Measurements from ENCODE around the gene PRKCH.

The PRKCH gene

GRCh38 chr14:61531465-61532122 is 210.2 kb downstream of the PRKCH start:
- Histone ChIP-seq H3K4ac (ENCODE audit: low read length) (no peak overlapping the region), H4K8ac (ENCODE audit: low read depth, low read length) (no peak overlapping the region), H2BK15ac (ENCODE audit: low read length) (no peak overlapping the region), H2AK5ac (ENCODE audit: low read depth, low read length) (no peak overlapping the region), H3K27me3 (ENCODE audit: control insufficient read depth in 3 of 3, insufficient read depth in 3 of 3, low read depth in 1 of 3, low read length in 3 of 3) (no peaks in the 10 kb centered on the region), H2BK120ac (ENCODE audit: low read depth, low read length) (no peak overlapping the region), H3K4me3 (ENCODE audit: low read length in 2 of 2) (no peak overlapping the region), H3K23ac (ENCODE audit: low read depth, low read length, poor library complexity) (no peak overlapping the region), H3K4me1 (ENCODE audit: control insufficient read depth in 2 of 2, insufficient read depth in 1 of 2, low read depth in 1 of 2, low read length in 2 of 2) (peaks cover 5 to 10% of the 10 kb centered on the region in 2 donors), H3K27ac (replicated peaks; ENCODE audit: low read length) (no peak overlapping the region), H3K9ac (ENCODE audit: low read depth, low read length, poor library complexity) (no peak overlapping the region), H4K91ac (ENCODE audit: low read depth, low read length, poor library complexity) (no peak overlapping the region), H3K18ac (ENCODE audit: low read length) (no peak overlapping the region), H2AFZ (ENCODE audit: low read length) (no peak overlapping the region), H3K14ac (ENCODE audit: low read length) (no peak overlapping the region), H2BK5ac (ENCODE audit: low read length) (no peak overlapping the region), H2BK12ac (ENCODE audit: low read length) (no peak overlapping the region), H3K79me1 (ENCODE audit: low read depth, low read length) (no peaks in the 10 kb centered on the region), H3K9me3 (replicated peaks in 1 of 2; ENCODE audit: control insufficient read depth in 2 of 2, insufficient read depth in 1 of 2, low read depth in 1 of 2, low read length in 2 of 2) (no peaks in the 10 kb centered on the region), H3K4me2 (ENCODE audit: insufficient read depth, low read length, poor library complexity, severe bottlenecking) (no peak overlapping the region), H3K36me3 (replicated peaks in 1 of 2; ENCODE audit: control insufficient read depth in 2 of 2, insufficient read depth in 2 of 2, low read length in 2 of 2) (no peaks in the 10 kb centered on the region)
- no peak for DNase-seq (ENCODE audit: low spot score)
- no CpG with 5 or more reads among the region's 5 CpGs for WGBS, 2 donors (ENCODE audit: extremely low coverage in 2 of 2, insufficient read length in 2 of 2, insufficient replicate concordance in 1 of 2)

GRCh38 chr14:61532123-61532505 is 210.7 kb downstream of the PRKCH start:
- Histone ChIP-seq H3K23ac (ENCODE audit: low read depth, low read length, poor library complexity) (no peak overlapping the region), H2BK5ac (ENCODE audit: low read length) (no peak overlapping the region), H3K4me1 (ENCODE audit: control insufficient read depth in 2 of 2, insufficient read depth in 1 of 2, low read depth in 1 of 2, low read length in 2 of 2) (peaks cover 7 to 9% of the 10 kb centered on the region in 2 donors), H2BK15ac (ENCODE audit: low read length) (no peak overlapping the region), H3K4me3 (ENCODE audit: low read length in 2 of 2) (no peak overlapping the region), H3K9me3 (replicated peaks in 1 of 2; ENCODE audit: control insufficient read depth in 2 of 2, insufficient read depth in 1 of 2, low read depth in 1 of 2, low read length in 2 of 2) (no peaks in the 10 kb centered on the region), H3K9ac (ENCODE audit: low read depth, low read length, poor library complexity) (no peak overlapping the region), H2AFZ (ENCODE audit: low read length) (no peak overlapping the region), H4K91ac (ENCODE audit: low read depth, low read length, poor library complexity) (no peak overlapping the region), H3K36me3 (replicated peaks in 1 of 2; ENCODE audit: control insufficient read depth in 2 of 2, insufficient read depth in 2 of 2, low read length in 2 of 2) (no peaks in the 10 kb centered on the region), H3K4me2 (ENCODE audit: insufficient read depth, low read length, poor library complexity, severe bottlenecking) (no peak overlapping the region), H4K8ac (ENCODE audit: low read depth, low read length) (no peak overlapping the region), H3K27ac (replicated peaks; ENCODE audit: low read length) (no peak overlapping the region), H3K4ac (ENCODE audit: low read length) (no peak overlapping the region), H3K18ac (ENCODE audit: low read length) (no peak overlapping the region), H2BK120ac (ENCODE audit: low read depth, low read length) (no peak overlapping the region), H2BK12ac (ENCODE audit: low read length) (no peak overlapping the region), H3K79me1 (ENCODE audit: low read depth, low read length) (no peaks in the 10 kb centered on the region), H3K14ac (ENCODE audit: low read length) (no peak overlapping the region), H3K27me3 (ENCODE audit: control insufficient read depth in 3 of 3, insufficient read depth in 3 of 3, low read depth in 1 of 3, low read length in 3 of 3) (no peaks in the 10 kb centered on the region), H2AK5ac (ENCODE audit: low read depth, low read length) (no peak overlapping the region)
- no peak for DNase-seq (ENCODE audit: low spot score)

- WGBS, 2 donors (ENCODE audit: extremely low coverage in 2 of 2, insufficient read length in 2 of 2, insufficient replicate concordance in 1 of 2) = no CpG with 5 or more reads among the region's 6 CpGs
- Histone ChIP-seq H2AFZ (ENCODE audit: low read length) (no peak overlapping the region), H3K9me3 (replicated peaks in 1 of 2; ENCODE audit: control insufficient read depth in 2 of 2, insufficient read depth in 1 of 2, low read depth in 1 of 2, low read length in 2 of 2) (no peaks in the 10 kb centered on the region), H3K79me1 (ENCODE audit: low read depth, low read length) (no peaks in the 10 kb centered on the region), H3K4me1 (ENCODE audit: control insufficient read depth in 2 of 2, insufficient read depth in 1 of 2, low read depth in 1 of 2, low read length in 2 of 2) (peaks cover 7 to 9% of the 10 kb centered on the region in 2 donors), H2BK12ac (ENCODE audit: low read length) (no peak overlapping the region), H2AK5ac (ENCODE audit: low read depth, low read length) (no peak overlapping the region), H3K4ac (ENCODE audit: low read length) (no peak overlapping the region), H3K4me2 (ENCODE audit: insufficient read depth, low read length, poor library complexity, severe bottlenecking) (no peak overlapping the region), H2BK120ac (ENCODE audit: low read depth, low read length) (no peak overlapping the region), H3K4me3 (ENCODE audit: low read length in 2 of 2) (no peak overlapping the region), H2BK5ac (ENCODE audit: low read length) (no peak overlapping the region), H3K27me3 (ENCODE audit: control insufficient read depth in 3 of 3, insufficient read depth in 3 of 3, low read depth in 1 of 3, low read length in 3 of 3) (peaks cover 0 to under 1% (median 0%) of the 10 kb centered on the region in 3 experiments), H2BK15ac (ENCODE audit: low read length) (no peak overlapping the region), H3K18ac (ENCODE audit: low read length) (no peak overlapping the region), H3K9ac (ENCODE audit: low read depth, low read length, poor library complexity) (no peak overlapping the region), H3K36me3 (replicated peaks in 1 of 2; ENCODE audit: control insufficient read depth in 2 of 2, insufficient read depth in 2 of 2, low read length in 2 of 2) (no peaks in the 10 kb centered on the region), H4K8ac (ENCODE audit: low read depth, low read length) (no peak overlapping the region), H3K27ac (replicated peaks; ENCODE audit: low read length) (no peak overlapping the region), H4K91ac (ENCODE audit: low read depth, low read length, poor library complexity) (no peak overlapping the region), H3K14ac (ENCODE audit: low read length) (no peak overlapping the region), H3K23ac (ENCODE audit: low read depth, low read length, poor library complexity) (no peak overlapping the region)
- no peak for DNase-seq (ENCODE audit: low spot score)
Observed at GRCh38 chr14:61532763-61533162, 211.4 kb downstream of the PRKCH start.

GRCh38 chr14:61533513-61534255 is 212.3 kb downstream of the PRKCH start:
- no peak overlapping the region for H2BK15ac ChIP-seq (ENCODE audit: low read length)
- H2BK12ac ChIP-seq (ENCODE audit: low read length) = no peak overlapping the region
- no peak overlapping the region for H3K27ac ChIP-seq (replicated peaks; ENCODE audit: low read length)
- peak overlapping the region; percentile 5 for H2AK5ac ChIP-seq (ENCODE audit: low read depth, low read length)
- H2BK5ac ChIP-seq (ENCODE audit: low read length) = no peak overlapping the region
- peaks cover 0 to 5% (median 0%) of the 10 kb centered on the region in 3 experiments for H3K27me3 ChIP-seq (ENCODE audit: control insufficient read depth in 3 of 3, insufficient read depth in 3 of 3, low read depth in 1 of 3, low read length in 3 of 3)
- no peak overlapping the region for H4K91ac ChIP-seq (ENCODE audit: low read depth, low read length, poor library complexity)
- H3K14ac ChIP-seq (ENCODE audit: low read length) = no peak overlapping the region
- no peak overlapping the region for H3K23ac ChIP-seq (ENCODE audit: low read depth, low read length, poor library complexity)
- H3K4me1 ChIP-seq (ENCODE audit: control insufficient read depth in 2 of 2, insufficient read depth in 1 of 2, low read depth in 1 of 2, low read length in 2 of 2) = peaks cover 9 to 13% of the 10 kb centered on the region in 2 donors
- no peak for DNase-seq (ENCODE audit: low spot score)
- no peak overlapping the region for H3K18ac ChIP-seq (ENCODE audit: low read length)
- H3K4me3 ChIP-seq (ENCODE audit: low read length in 2 of 2) = no peak overlapping the region
- H3K9me3 ChIP-seq (replicated peaks in 1 of 2; ENCODE audit: control insufficient read depth in 2 of 2, insufficient read depth in 1 of 2, low read depth in 1 of 2, low read length in 2 of 2) = no peaks in the 10 kb centered on the region
- no peaks in the 10 kb centered on the region for H3K36me3 ChIP-seq (replicated peaks in 1 of 2; ENCODE audit: control insufficient read depth in 2 of 2, insufficient read depth in 2 of 2, low read length in 2 of 2)
- WGBS, 2 donors (ENCODE audit: extremely low coverage in 2 of 2, insufficient read length in 2 of 2, insufficient replicate concordance in 1 of 2) = no CpG with 5 or more reads among the region's 4 CpGs
- no peak overlapping the region for H3K4ac ChIP-seq (ENCODE audit: low read length)
- no peak overlapping the region for H3K4me2 ChIP-seq (ENCODE audit: insufficient read depth, low read length, poor library complexity, severe bottlenecking)
- no peak overlapping the region for H2BK120ac ChIP-seq (ENCODE audit: low read depth, low read length)
- H2AFZ ChIP-seq (ENCODE audit: low read length) = no peak overlapping the region
- H3K79me1 ChIP-seq (ENCODE audit: low read depth, low read length) = no peaks in the 10 kb centered on the region
- H3K9ac ChIP-seq (ENCODE audit: low read depth, low read length, poor library complexity) = no peak overlapping the region
- no peak overlapping the region for H4K8ac ChIP-seq (ENCODE audit: low read depth, low read length)

Measured in neuronal stem cell (in vitro differentiated cells).